Vagina (tissue), 2 donors: ENCODE data around the gene WDR82. TPM values are rescaled to one million over a fixed set of nuclear protein-coding genes. Genes with fewer than 3 reads are reported as not detected.

Source experiments
- DNase-seq, 2 donors: peaks; one replicate each; pipeline ENCODE4 v3.0.0-alpha.2; 2017; ENCODE audit errors: extremely low spot score in 2 of 2
- H3K27ac ChIP-seq: fragments of 200-600 bp; sonication (generic); one replicate; pipeline ENCODE4 v1.5.1; 2019
- H3K27me3 ChIP-seq: fragments of 200-600 bp; sonication (generic); one replicate; pipeline ENCODE4 v1.5.1; 2019
- H3K36me3 ChIP-seq, 2 donors: fragments of 200-600 bp; sonication (generic); one replicate each; pipeline ENCODE4 v1.5.1; 2017 to 2019
- H3K4me1 ChIP-seq: fragments of 200-600 bp; sonication (generic); one replicate; pipeline ENCODE4 v1.5.1; 2019
- H3K4me3 ChIP-seq, 2 donors: fragments of 200-600 bp; sonication (generic); 1 replicate in 1 of 2; 2 replicates in 1 of 2; pipeline ENCODE4 v1.5.1; 2016 to 2019
- H3K9me3 ChIP-seq: fragments of 200-600 bp; sonication (generic); one replicate; pipeline ENCODE4 v1.5.1; 2019
- POLR2A ChIP-seq, 2 donors: fragments of 450-650 bp; IDR thresholded peaks; one replicate each; pipeline ENCODE4 v1.6.1; 2017; ENCODE audit warnings: antibody characterized with exemption in 2 of 2, mild to moderate bottlenecking in 2 of 2, moderate library complexity in 2 of 2
- POLR2AphosphoS5 ChIP-seq, 2 donors: sonication (generic); formaldehyde crosslinking; IDR thresholded peaks; one replicate each; pipeline ENCODE4 v1.9.0; 2017; ENCODE audit warnings: antibody characterized with exemption in 2 of 2, mild to moderate bottlenecking in 2 of 2, low read depth in 1 of 2; ENCODE audit not compliant: insufficient read depth in 1 of 2
- intact Hi-C: fragments of 100-400 bp; cut with DNase I; formaldehyde crosslinking; loops from one replicate; pipeline ENCODE4 v1.15.1; 2023
- total RNA-seq: library from RNA; depleted of rRNA; stranded (reverse); fragments of >200 nt; gene quantifications from one replicate; pipeline ENCODE4 v1.2.3, GENCODE V29; 2016
- TF ChIP-seq, protein P1 (sequence below), 3 experiments: fragments of 450-650 bp in 2 of 3; fragments of 200-600 bp in 1 of 3; sonication (generic) in 1 of 3; IDR thresholded peaks; one replicate each; pipeline ENCODE4 v1.5.1; 2017 to 2019; ENCODE audit warnings: antibody characterized with exemption in 3 of 3, mild to moderate bottlenecking in 2 of 3, moderate library complexity in 2 of 3

The WDR82 gene
- total RNA-seq, 1 donor from 2014 or later, result 44.4 TPM

DNA sequence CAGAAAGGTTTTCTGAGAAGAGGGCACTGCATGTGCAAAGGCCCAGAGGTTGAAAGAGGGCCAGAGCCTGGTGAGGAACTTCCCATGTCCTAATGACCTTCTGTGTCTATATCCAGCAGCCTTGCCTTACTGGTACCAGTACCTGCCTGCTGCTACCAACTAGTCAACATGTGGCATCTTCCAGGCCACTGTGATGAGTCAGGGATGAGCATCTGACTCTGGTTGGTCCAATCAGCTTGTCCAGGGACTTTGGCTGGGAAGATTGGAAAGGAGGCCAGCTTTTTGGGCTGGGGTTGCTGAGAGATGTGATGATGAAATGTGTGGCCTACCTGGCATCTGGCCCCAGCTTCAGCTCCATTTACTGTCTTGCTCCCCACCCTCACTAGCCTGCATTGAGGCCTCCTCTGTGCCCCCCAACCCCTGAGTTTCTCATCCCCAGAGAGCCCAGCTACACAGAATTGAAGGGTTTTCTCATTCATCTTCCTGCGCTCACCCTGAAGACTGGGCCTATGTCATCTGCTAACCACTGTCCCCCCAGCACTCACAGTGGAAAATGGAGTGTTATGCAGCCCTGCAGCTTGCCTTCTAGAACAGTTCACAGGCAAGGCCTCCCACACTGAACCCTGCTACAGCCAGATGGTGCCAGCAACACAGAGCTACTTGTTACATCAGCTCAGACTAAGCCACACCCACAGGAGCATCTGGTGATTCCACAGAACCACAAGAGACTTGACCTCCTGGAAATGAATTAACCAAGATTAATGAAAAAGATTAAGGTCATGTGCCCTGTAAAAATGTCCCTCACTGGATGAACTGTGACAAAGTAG lies 38.2 kb downstream of the WDR82 start:
- H3K4me3 ChIP-seq, result peak overlapping the region in 1 of 2 donors; percentile 98
- peaks cover 66% of the 10 kb centered on the region for H3K4me1 ChIP-seq
- no peaks in the 10 kb centered on the region for H3K36me3 ChIP-seq
- no peaks in the 10 kb centered on the region for H3K9me3 ChIP-seq
- intact Hi-C loops, result no loop called here
- H3K27ac ChIP-seq, result peak overlapping the region; percentile 98
- no peaks in the 10 kb centered on the region for H3K27me3 ChIP-seq
- no peak for DNase-seq
- TF ChIP-seq POLR2AphosphoS5 (IDR thresholded peaks at IDR 0.05; ENCODE audit: insufficient read depth in 1 of 2, low read depth in 1 of 2) (peak in 1 of 2 donors; percentile 52), POLR2A (IDR thresholded peaks at IDR 0.05) (no peak)

DNA sequence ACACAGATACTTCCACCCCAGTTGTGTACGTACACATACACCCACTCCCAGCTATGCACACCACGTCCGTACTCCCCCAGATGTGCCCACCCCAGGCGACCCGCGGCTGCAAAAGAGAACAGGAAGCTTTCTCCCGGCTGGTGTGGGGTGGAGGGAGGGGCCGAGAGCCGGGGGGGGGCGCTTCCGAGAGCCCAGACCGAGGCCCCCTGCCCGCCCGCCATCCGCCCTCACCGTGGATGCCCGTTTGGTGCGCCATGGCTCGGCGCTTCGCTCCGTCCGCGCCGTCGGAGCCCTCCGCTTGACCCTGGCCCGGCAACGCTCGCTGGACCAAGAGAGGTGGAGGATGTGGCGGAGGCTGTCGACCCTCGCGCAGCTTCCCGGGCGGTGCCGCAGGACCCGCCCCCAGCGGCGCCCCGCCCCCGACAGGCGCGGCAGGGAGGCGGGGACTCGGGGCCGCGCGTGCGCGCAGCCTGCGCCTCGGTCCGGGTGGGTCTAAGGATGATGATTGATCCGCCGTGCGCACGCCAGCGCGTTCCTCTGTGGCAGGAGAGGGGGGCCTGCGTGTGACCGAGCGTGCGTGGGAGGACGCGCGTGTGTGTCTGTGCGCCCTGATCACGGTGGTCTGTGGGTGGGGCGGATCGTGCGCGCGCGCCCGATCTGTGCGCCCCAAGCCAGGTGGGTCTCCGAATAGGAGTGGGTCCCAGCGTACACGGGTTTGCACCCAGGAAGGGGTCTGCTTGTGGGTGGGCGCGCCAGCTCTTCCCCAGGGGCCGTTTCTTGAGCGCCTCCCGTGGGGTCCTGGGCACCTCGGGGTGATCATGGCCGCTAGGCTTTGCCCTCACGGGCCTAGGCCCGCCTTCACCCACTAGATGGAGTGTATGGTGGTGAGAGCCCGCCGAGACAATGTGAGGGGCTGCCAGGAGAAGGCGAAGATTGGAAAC lies 39.4 kb downstream of the WDR82 start, which contains the start of gene TWF2:
Gene TWF2, minus strand, starts transcription at position 398 of the 941 bp plus-strand sequence. Its CDS starts 142 bp downstream, at position 256.
- H3K4me3 ChIP-seq, result peak within 1 kb of the TSS; percentile 96 to 98
- H3K36me3 ChIP-seq, result peaks cover 0 to 9% of the 10 kb centered on the region in 2 donors
- no peaks in the 10 kb centered on the region for H3K27me3 ChIP-seq
- peaks cover 66% of the 10 kb centered on the region for H3K4me1 ChIP-seq
- no peak for DNase-seq
- peak within 1 kb of the TSS; percentile 98 for H3K27ac ChIP-seq
- no peaks in the 10 kb centered on the region for H3K9me3 ChIP-seq
- intact Hi-C loops, result loop anchor here (5.0 kb wide), 1 partner anchor 48 kb away; the partner anchor contains the start of gene GLYCTK
- TF ChIP-seq, protein P1, sequence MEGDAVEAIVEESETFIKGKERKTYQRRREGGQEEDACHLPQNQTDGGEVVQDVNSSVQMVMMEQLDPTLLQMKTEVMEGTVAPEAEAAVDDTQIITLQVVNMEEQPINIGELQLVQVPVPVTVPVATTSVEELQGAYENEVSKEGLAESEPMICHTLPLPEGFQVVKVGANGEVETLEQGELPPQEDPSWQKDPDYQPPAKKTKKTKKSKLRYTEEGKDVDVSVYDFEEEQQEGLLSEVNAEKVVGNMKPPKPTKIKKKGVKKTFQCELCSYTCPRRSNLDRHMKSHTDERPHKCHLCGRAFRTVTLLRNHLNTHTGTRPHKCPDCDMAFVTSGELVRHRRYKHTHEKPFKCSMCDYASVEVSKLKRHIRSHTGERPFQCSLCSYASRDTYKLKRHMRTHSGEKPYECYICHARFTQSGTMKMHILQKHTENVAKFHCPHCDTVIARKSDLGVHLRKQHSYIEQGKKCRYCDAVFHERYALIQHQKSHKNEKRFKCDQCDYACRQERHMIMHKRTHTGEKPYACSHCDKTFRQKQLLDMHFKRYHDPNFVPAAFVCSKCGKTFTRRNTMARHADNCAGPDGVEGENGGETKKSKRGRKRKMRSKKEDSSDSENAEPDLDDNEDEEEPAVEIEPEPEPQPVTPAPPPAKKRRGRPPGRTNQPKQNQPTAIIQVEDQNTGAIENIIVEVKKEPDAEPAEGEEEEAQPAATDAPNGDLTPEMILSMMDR (IDR thresholded peaks at IDR 0.05), result peak in 2 of 3 experiments; percentile 7 to 13
- TF ChIP-seq POLR2A (IDR thresholded peaks at IDR 0.05), result peak in 1 of 2 donors; percentile 85
- TF ChIP-seq POLR2AphosphoS5 (IDR thresholded peaks at IDR 0.05; ENCODE audit: insufficient read depth in 1 of 2, low read depth in 1 of 2), result peak in 1 of 2 donors; percentile 94

DNA sequence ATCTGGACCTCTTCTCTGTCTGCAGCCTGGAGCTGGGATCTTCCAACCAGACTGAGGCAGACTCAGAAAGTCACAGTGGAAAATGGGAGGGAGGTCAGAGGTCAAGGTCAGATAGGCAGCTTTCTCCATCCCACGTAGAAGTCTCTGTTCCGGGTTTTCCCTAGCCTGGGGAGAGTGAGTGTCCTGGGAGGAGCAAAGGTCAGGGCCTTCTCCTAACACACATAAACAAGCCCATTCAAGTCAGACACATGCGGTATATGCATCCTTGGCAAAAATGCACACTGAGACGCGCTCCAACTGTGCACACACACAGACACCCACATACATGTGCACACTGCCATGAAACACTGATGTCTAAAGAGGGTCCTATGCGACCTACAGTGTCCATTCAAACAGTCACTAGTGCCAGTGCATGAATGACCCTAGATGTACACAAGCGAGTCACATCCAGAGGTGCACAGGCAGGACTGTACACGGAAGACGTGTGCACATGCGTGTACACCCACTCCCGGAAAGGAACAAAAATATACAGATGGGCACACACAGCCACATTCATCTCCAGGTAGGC lies 40.2 kb downstream of the WDR82 start:
- TF ChIP-seq, protein P1 (IDR thresholded peaks at IDR 0.05), result no peak
- TF ChIP-seq POLR2A (IDR thresholded peaks at IDR 0.05) (no peak), POLR2AphosphoS5 (IDR thresholded peaks at IDR 0.05; ENCODE audit: insufficient read depth in 1 of 2, low read depth in 1 of 2) (no peak)
- Histone ChIP-seq H3K4me1 (peaks cover 65% of the 10 kb centered on the region), H3K27ac (peak overlapping the region; percentile 98), H3K4me3 (peak overlapping the region; percentile 96 to 98), H3K9me3 (no peaks in the 10 kb centered on the region), H3K36me3 (peaks cover 0 to 11% of the 10 kb centered on the region in 2 donors), H3K27me3 (no peaks in the 10 kb centered on the region)
- intact Hi-C loops, result loop anchor here (5.0 kb wide), 1 partner anchor 49 kb away; the partner anchor contains the start of gene GLYCTK
- no peak for DNase-seq

DNA sequence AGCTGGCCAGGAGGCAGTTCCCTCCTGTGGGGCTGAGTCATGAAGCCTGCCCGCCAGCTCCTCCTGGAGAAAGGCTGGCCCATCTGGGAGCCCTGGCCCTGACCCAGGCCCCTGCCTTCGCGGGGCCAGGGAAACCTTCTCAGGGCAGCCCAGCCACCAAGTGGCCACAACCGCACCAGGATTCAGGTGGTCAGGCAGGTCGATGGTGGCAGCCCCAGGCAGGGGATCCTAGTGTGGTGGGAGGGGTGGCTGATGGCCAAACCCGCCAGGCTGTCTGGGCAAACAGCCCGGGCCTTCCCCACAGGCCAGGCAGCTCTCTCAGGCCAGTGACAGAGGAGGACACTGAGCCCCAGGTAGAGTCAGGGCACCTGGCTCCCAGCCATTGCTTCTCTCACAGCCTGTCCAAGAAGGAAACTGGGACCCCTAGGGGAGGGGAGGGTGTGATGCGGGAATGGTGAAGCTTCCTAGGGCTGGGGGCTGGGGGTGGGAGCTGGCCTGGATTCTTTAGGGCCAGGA lies 40.7 kb downstream of the WDR82 start:
- peaks cover 70% of the 10 kb centered on the region for H3K4me1 ChIP-seq
- peak overlapping the region; percentile 98 for H3K27ac ChIP-seq
- peak overlapping the region; percentile 96 to 98 for H3K4me3 ChIP-seq
- no peak for DNase-seq
- intact Hi-C loops, result loop anchor here (5.0 kb wide), 1 partner anchor 50 kb away; the partner anchor contains the start of gene GLYCTK
- H3K27me3 ChIP-seq, result no peaks in the 10 kb centered on the region
- peaks cover 0 to 11% of the 10 kb centered on the region in 2 donors for H3K36me3 ChIP-seq
- H3K9me3 ChIP-seq, result no peaks in the 10 kb centered on the region
- TF ChIP-seq POLR2AphosphoS5 (IDR thresholded peaks at IDR 0.05; ENCODE audit: insufficient read depth in 1 of 2, low read depth in 1 of 2), result peak; percentile 54 to 79
- TF ChIP-seq, protein P1 (IDR thresholded peaks at IDR 0.05), result no peak
